ENCODE measurements around the gene PAFAH1B1.
"Not testable (repeated sequence)": the region's sequence is repeated elsewhere in the genome, so short reads cannot be mapped to it uniquely, and the experiment has no call there.

Gene PAFAH1B1

GRCh38 chr17:2594722-2595599 lies 1.5 kb downstream of the PAFAH1B1 start:
- peak; percentile 1 for DNase-seq

- DNase-seq: no peak
These were observed 2.3 kb downstream of the PAFAH1B1 start for GRCh38 chr17:2595716-2596115.

GRCh38 chr17:2598166-2598565 lies 4.7 kb downstream of the PAFAH1B1 start:
- DNase-seq: peak; percentile 61

GRCh38 chr17:2602597-2603017 lies 9.2 kb downstream of the PAFAH1B1 start:
- DNase-seq: no peak

GRCh38 chr17:2608350-2608913 lies 15.0 kb downstream of the PAFAH1B1 start:
- DNase-seq: no peak

GRCh38 chr17:2609091-2609490 lies 15.6 kb downstream of the PAFAH1B1 start:
- DNase-seq: no peak

GRCh38 chr17:2610195-2611175 lies 17.0 kb downstream of the PAFAH1B1 start:
- no peak for DNase-seq

- no peak for DNase-seq
These were observed 18.2 kb downstream of the PAFAH1B1 start for GRCh38 chr17:2611627-2612026.

- no peak for DNase-seq
These were observed 19.2 kb downstream of the PAFAH1B1 start for GRCh38 chr17:2612630-2613029.

GRCh38 chr17:2613089-2613808 lies 19.8 kb downstream of the PAFAH1B1 start:
- DNase-seq: no peak

- DNase-seq: no peak
These were observed 22.4 kb downstream of the PAFAH1B1 start for GRCh38 chr17:2615882-2616281.

GRCh38 chr17:2621241-2621640 lies 27.8 kb downstream of the PAFAH1B1 start:
- no peak for DNase-seq

- DNase-seq: not testable (repeated sequence)
These were observed 28.5 kb downstream of the PAFAH1B1 start for GRCh38 chr17:2621951-2622405.

GRCh38 chr17:2622721-2623301 lies 29.4 kb downstream of the PAFAH1B1 start:
- not testable (repeated sequence) for DNase-seq

- no peak for DNase-seq
These were observed 30.9 kb downstream of the PAFAH1B1 start for GRCh38 chr17:2624292-2624731.

- DNase-seq: not testable (repeated sequence)
These were observed 33.3 kb downstream of the PAFAH1B1 start for GRCh38 chr17:2626626-2627219.

- DNase-seq: not testable (repeated sequence)
These were observed 35.5 kb downstream of the PAFAH1B1 start for GRCh38 chr17:2628922-2629321.

GRCh38 chr17:2631211-2631610 lies 37.8 kb downstream of the PAFAH1B1 start:
- DNase-seq: no peak

GRCh38 chr17:2634361-2634960 lies 41.0 kb downstream of the PAFAH1B1 start:
- peak; percentile 20 for DNase-seq

GRCh38 chr17:2635241-2635640 lies 41.8 kb downstream of the PAFAH1B1 start:
- no peak for DNase-seq

GRCh38 chr17:2635675-2636074 lies 42.2 kb downstream of the PAFAH1B1 start:
- no peak for DNase-seq

Measured in NCI-H226 (cell line).